PC-9 (cell line): ENCODE measurements around the gene CRACDL. TPM values are rescaled to one million over a fixed set of nuclear protein-coding genes. Genes with fewer than 3 reads are reported as not detected.

Source experiments
- BruUV-seq: library from RNA; stranded (reverse); fragments of 400-500 nt; replicated peaks from 2 replicates; lab custom pipeline; 2021; lab: Mats Ljungman, UMichigan
- CTCF ChIA-PET: fragments of 300-600 bp; sonication (Branson Sonifier 250); formaldehyde crosslinking; loops from one replicate; lab custom pipeline; 2022; ENCODE audit warnings: antibody characterized with exemption; lab: Charles Lee
- POLR2A ChIA-PET: fragments of 300-600 bp; sonication (Branson Sonifier 250); formaldehyde crosslinking; loops from one replicate; lab custom pipeline; 2022; ENCODE audit warnings: antibody characterized with exemption; ENCODE audit not compliant: unreplicated experiment; lab: Charles Lee
- DNase-seq, 2 experiments: peaks; one replicate each; pipeline versions ENCODE4 v3.0.0 to v3.0.0-alpha.2; 2015 to 2022; ENCODE audit warnings: mixed read lengths in 1 of 2
- H2AFZ ChIP-seq: fragments of 200-600 bp; sonication (generic); 2 replicates; pipeline ENCODE4 v1.8.1; 2017; ENCODE audit warnings: antibody characterized with exemption
- H3F3A ChIP-seq: fragments of 200-600 bp; sonication (generic); 2 replicates; pipeline ENCODE4 v1.8.1; 2017; ENCODE audit warnings: antibody characterized with exemption, mild to moderate bottlenecking, low read depth; ENCODE audit not compliant: insufficient read depth
- H3K27ac ChIP-seq: fragments of 200-600 bp; sonication (generic); 2 replicates; pipeline ENCODE4 v1.6.1; 2016; ENCODE audit warnings: mixed run types
- H3K27me3 ChIP-seq: fragments of 200-600 bp; sonication (generic); 2 replicates; pipeline ENCODE4 v1.6.1; 2016; ENCODE audit warnings: low read depth, mixed run types; ENCODE audit not compliant: insufficient read depth
- H3K36me3 ChIP-seq: fragments of 200-600 bp; sonication (generic); 2 replicates; pipeline ENCODE4 v1.6.1; 2016; ENCODE audit warnings: low read depth, mixed run types
- H3K4me1 ChIP-seq: fragments of 200-600 bp; sonication (generic); replicated peaks from 2 replicates; pipeline ENCODE4 v1.6.1; 2016; ENCODE audit warnings: mixed run types; ENCODE audit not compliant: insufficient read depth
- H3K4me2 ChIP-seq: fragments of 200-600 bp; sonication (generic); 2 replicates; pipeline ENCODE4 v1.6.1; 2017; ENCODE audit warnings: mixed run types
- H3K4me3 ChIP-seq: fragments of 200-600 bp; sonication (generic); 2 replicates; pipeline ENCODE4 v1.6.1; 2016; ENCODE audit warnings: mixed run types
- H3K79me2 ChIP-seq: fragments of 200-600 bp; sonication (generic); 2 replicates; pipeline ENCODE4 v1.6.1; 2017; ENCODE audit warnings: low read depth, mixed run types
- H3K9me2 ChIP-seq: fragments of 200-600 bp; sonication (generic); 2 replicates; pipeline ENCODE4 v1.8.1; 2017; ENCODE audit warnings: mild to moderate bottlenecking; ENCODE audit not compliant: insufficient read depth
- H3K9me3 ChIP-seq: fragments of 200-600 bp; sonication (generic); 2 replicates; pipeline ENCODE4 v1.8.1; 2016; ENCODE audit warnings: low read depth; ENCODE audit not compliant: insufficient read depth
- H4K20me1 ChIP-seq: fragments of 200-600 bp; sonication (generic); 2 replicates; pipeline ENCODE4 v1.8.1; 2017; ENCODE audit not compliant: insufficient read depth
- CTCF ChIP-seq: fragments of 200-600 bp; sonication (generic); conservative IDR thresholded peaks from 2 replicates; pipeline ENCODE4 v1.6.1; 2017; ENCODE audit warnings: mixed run types, antibody characterized with exemption, mild to moderate bottlenecking, moderate library complexity
- EZH2 ChIP-seq: fragments of 200-600 bp; sonication (generic); IDR thresholded peaks from 2 replicates; pipeline ENCODE4 v1.8.0; 2017; ENCODE audit warnings: antibody characterized with exemption, low read depth
- intact Hi-C: fragments of 100-400 bp; cut with micrococcal nuclease; formaldehyde crosslinking; loops from one replicate; pipeline ENCODE4 v1.10.0; 2022; ENCODE audit not compliant: unreplicated experiment
- total RNA-seq: library from RNA; stranded (reverse); gene quantifications from 2 replicates; pipeline ENCODE4 v1.2.3, GENCODE V29; 2021

CRACDL gene
- total RNA-seq, 1 experiment from 2014 or later = 33.7 TPM

- Histone ChIP-seq H3K27ac (no peak overlapping the region), H3K4me2 (no peak overlapping the region), H3F3A (no peaks in the 10 kb centered on the region; the same call in 1 of the 2 replicates), H3K79me2 (no peaks in the 10 kb centered on the region), H3K4me1 (no peaks in the 10 kb centered on the region), H3K4me3 (no peak overlapping the region), H4K20me1 (0 out of 2 replicates have a peak, but pooled peaks cover 3% of the 10 kb centered on the region), H3K36me3 (no peaks in the 10 kb centered on the region), H3K9me3 (no peaks in the 10 kb centered on the region), H2AFZ (no peak overlapping the region), H3K27me3 (no peaks in the 10 kb centered on the region), H3K9me2 (no peaks in the 10 kb centered on the region)
- ChIA-PET CTCF (no interaction called here), POLR2A (no interaction called here)
- no TSS peak for BruUV-seq
- TF ChIP-seq EZH2 (no peak), CTCF (no peak)
- no peak for DNase-seq
- intact Hi-C loops = no loop called here
Observed at GRCh38 chr2:98944775-98945174, 8.8 kb upstream of the CRACDL start.

GRCh38 chr2:98940102-98940501 lies 4.1 kb upstream of the CRACDL start:
- POLR2A ChIA-PET = no interaction called here

DNA sequence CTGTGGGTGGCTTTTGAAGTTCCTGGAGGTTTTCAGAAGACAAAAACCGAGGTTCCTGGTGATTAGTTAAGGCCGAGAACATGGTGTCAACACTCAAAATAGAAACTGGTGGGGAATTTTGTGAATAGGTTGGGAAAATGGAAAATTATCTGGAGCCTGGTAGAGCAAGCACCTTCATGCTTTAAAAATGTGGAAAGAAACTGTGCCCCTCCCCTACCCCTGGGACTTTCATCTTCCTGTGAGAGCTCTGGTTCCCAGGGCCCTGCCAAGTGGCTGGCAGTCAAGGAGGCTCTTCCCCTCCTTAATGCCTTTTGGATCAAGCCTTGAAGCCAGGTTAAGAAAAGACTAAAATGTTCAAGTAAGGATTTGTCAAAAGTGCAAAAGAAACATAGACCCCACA lies 1.9 kb upstream of the CRACDL start:
- intact Hi-C loops = loop anchor here (2.0 to 5.0 kb wide), 2 partner anchors 69 to 291 kb away; no protein-coding TSS in a partner anchor
- H3K9me3 ChIP-seq = no peaks in the 10 kb centered on the region
- no peak for DNase-seq
- TF ChIP-seq CTCF = no peak
- TF ChIP-seq EZH2 = no peak
- POLR2A ChIA-PET = no interaction called here
- no TSS peak for BruUV-seq
- H3K36me3 ChIP-seq = no peaks in the 10 kb centered on the region
- CTCF ChIA-PET = no interaction called here
- H3K4me1 ChIP-seq = no peaks in the 10 kb centered on the region
- H3K27me3 ChIP-seq = peaks cover 47% of the 10 kb centered on the region
- H3K4me3 ChIP-seq = no peak overlapping the region
- no peak overlapping the region for H3K27ac ChIP-seq
- H4K20me1 ChIP-seq = no peaks in the 10 kb centered on the region
- H3K4me2 ChIP-seq = no peak overlapping the region
- no peaks in the 10 kb centered on the region for H3K79me2 ChIP-seq
- H2AFZ ChIP-seq = no peak overlapping the region
- H3F3A ChIP-seq = no peaks in the 10 kb centered on the region
- H3K9me2 ChIP-seq = no peaks in the 10 kb centered on the region

More at GRCh38 chr2:98940102-98940501, 4.1 kb upstream of the CRACDL start:
- CTCF ChIA-PET = no interaction called here
- no peaks in the 10 kb centered on the region for H3K9me2 ChIP-seq
- no peaks in the 10 kb centered on the region for H3K36me3 ChIP-seq
- H2AFZ ChIP-seq = no peak overlapping the region
- no peaks in the 10 kb centered on the region for H3K4me1 ChIP-seq
- DNase-seq = no peak
- H3K27ac ChIP-seq = no peak overlapping the region
- no peak for TF ChIP-seq CTCF
- no peak for TF ChIP-seq EZH2
- no peak overlapping the region for H3K4me3 ChIP-seq
- no peak overlapping the region for H3K4me2 ChIP-seq
- no peaks in the 10 kb centered on the region; the same call in 1 of the 2 replicates for H3F3A ChIP-seq
- no TSS peak for BruUV-seq
- peaks cover 37% of the 10 kb centered on the region for H3K27me3 ChIP-seq
- intact Hi-C loops = no loop called here
- no peaks in the 10 kb centered on the region for H3K9me3 ChIP-seq
- no peaks in the 10 kb centered on the region for H4K20me1 ChIP-seq
- no peaks in the 10 kb centered on the region for H3K79me2 ChIP-seq
